Lower leg skin (tissue), 4 donors: ENCODE measurements around the gene LRRIQ1. TPM values are rescaled to one million over a fixed set of nuclear protein-coding genes. Genes with fewer than 3 reads are reported as not detected.

ENCODE experiments used
- DNase-seq, 2 donors: peaks; one replicate each; pipeline ENCODE4 v3.0.0-alpha.2; 2019; ENCODE audit warnings: low spot score in 2 of 2
- H3K4me3 ChIP-seq: fragments of 200-600 bp; sonication (generic); 2 replicates; pipeline ENCODE4 v1.5.1; 2017; ENCODE audit warnings: mild to moderate bottlenecking, low read depth; ENCODE audit not compliant: poor library complexity, severe bottlenecking
- CTCF ChIP-seq, 3 donors: fragments of 450-650 bp; IDR thresholded peaks; one replicate each; pipeline ENCODE4 v1.5.1; 2016; ENCODE audit warnings: antibody characterized with exemption in 3 of 3, mild to moderate bottlenecking in 3 of 3, moderate library complexity in 2 of 3
- POLR2A ChIP-seq, 2 donors: fragments of 450-650 bp; IDR thresholded peaks; one replicate each; pipeline ENCODE4 v1.6.1; 2016 to 2017; ENCODE audit warnings: antibody characterized with exemption in 2 of 2, mild to moderate bottlenecking in 1 of 2, moderate library complexity in 1 of 2
- WGBS, 2 donors: methylation state at CpG; one replicate each; pipeline ENCODE4 v1.1.5; 2018; 5-methylcytosine and 5-hydroxymethylcytosine counted together
- intact Hi-C: fragments of 100-400 bp; cut with DNase I; formaldehyde crosslinking; loops from one replicate; pipeline ENCODE4 v1.15.0; 2023; ENCODE audit warnings: low total_unique reads
- total RNA-seq, 4 donors: library from RNA; depleted of rRNA; stranded (reverse); fragments of >200 nt; gene quantifications; one replicate each; pipeline ENCODE4 v1.1.0, GENCODE V29; 2016

Gene LRRIQ1
- total RNA-seq, 4 donors from 2014 or later = not detected

GRCh38 chr12:85280984-85281630 lies 245.0 kb downstream of the LRRIQ1 start:
- WGBS, 2 donors = 10 to 12% methylated on average over 15 of the region's 15 CpGs
- intact Hi-C loops = no loop called here

GRCh38 chr12:85281636-85282312 lies 245.6 kb downstream of the LRRIQ1 start:
- TF ChIP-seq POLR2A (IDR thresholded peaks at IDR 0.05) = no peak
- TF ChIP-seq CTCF (IDR thresholded peaks at IDR 0.05) = no peak
- H3K4me3 ChIP-seq = no peak overlapping the region
- WGBS, 2 donors = 17 to 18% methylated on average over 11 of the region's 11 CpGs
- intact Hi-C loops = no loop called here
- no peak for DNase-seq

More at GRCh38 chr12:85280984-85281630, 245.0 kb downstream of the LRRIQ1 start:
- H3K4me3 ChIP-seq = no peak overlapping the region
- no peak for TF ChIP-seq POLR2A (IDR thresholded peaks at IDR 0.05)
- TF ChIP-seq CTCF (IDR thresholded peaks at IDR 0.05) = no peak
- no peak for DNase-seq

- intact Hi-C loops = no loop called here
- H3K4me3 ChIP-seq = no peak overlapping the region
- no peak for DNase-seq
- 56 to 59% methylated on average over 6 of the region's 6 CpGs for WGBS, 2 donors
- TF ChIP-seq POLR2A (IDR thresholded peaks at IDR 0.05) (no peak), CTCF (IDR thresholded peaks at IDR 0.05) (no peak)
Observed at GRCh38 chr12:85283560-85283959, 247.4 kb downstream of the LRRIQ1 start.

Other genes starting within 250 kb of the LRRIQ1 start
- 10 to 100 TPM in 1 of 4 donors, 1 to 10 TPM in 3; 2.4 to 10.1 (median 3.6) TPM for gene SLC6A15, start 123.6 kb upstream of the LRRIQ1 start, total RNA-seq
- gene TSPAN19, start 74 bp upstream of the LRRIQ1 start, total RNA-seq = not detected
- gene ALX1, start 243.9 kb downstream of the LRRIQ1 start, total RNA-seq = 1 to 10 TPM in 3 of 4 donors, under 1 TPM in 1; 0.61 to 1.4 (median 1.1) TPM